AG04450 (cell line): ENCODE measurements around the gene ARL6IP4. TPM values are rescaled to one million over a fixed set of nuclear protein-coding genes. Genes with fewer than 3 reads are reported as not detected.

Experiments
- CTCF ChIA-PET: fragments of 300-600, 350-600 bp; formaldehyde crosslinking; extraction: SDS; loops from one replicate; lab custom pipeline; 2022; ENCODE audit warnings: antibody characterized with exemption, inconsistent platforms; lab: Charles Lee
- POLR2A ChIA-PET: fragments of 350-600 bp; formaldehyde crosslinking; extraction: SDS; loops from one replicate; lab custom pipeline; 2021; ENCODE audit warnings: antibody characterized with exemption, inconsistent platforms; lab: Yijun Ruan, JAX
- DNase-seq: peaks from one replicate; pipeline ENCODE4 v3.0.0-alpha.2; 2011; ENCODE audit warnings: low read depth, low spot score
- H3K27ac ChIP-seq: one replicate; pipeline ENCODE4 v1.5.1; 2012; ENCODE audit warnings: low read depth, low read length, control low read depth
- H3K27me3 ChIP-seq: one replicate; pipeline ENCODE4 v1.6.0; 2012; ENCODE audit warnings: low read length; ENCODE audit not compliant: control insufficient read depth, insufficient read depth
- H3K4me3 ChIP-seq: 2 replicates; pipeline ENCODE4 v1.5.1; 2011; ENCODE audit warnings: mild to moderate bottlenecking, low read depth, low read length, control low read depth
- H3K9me3 ChIP-seq: 2 replicates; pipeline ENCODE4 v1.5.1; 2012; ENCODE audit warnings: low read length; ENCODE audit not compliant: control insufficient read depth, insufficient read depth
- polyA plus RNA-seq: library from polyadenylated mRNA; depleted of rRNA; stranded (reverse); fragments of >200 nt; gene quantifications from 2 replicates; pipeline ENCODE4 v1.2.3, GENCODE V29; 2011
- TF ChIP-seq, protein P1 (sequence below): IDR thresholded peaks from 2 replicates; pipeline ENCODE4 v1.5.1; 2011; ENCODE audit warnings: low read depth, low read length, control low read depth, inconsistent platforms

The ARL6IP4 gene
- polyA plus RNA-seq, 1 experiment, result 185 TPM

DNA sequence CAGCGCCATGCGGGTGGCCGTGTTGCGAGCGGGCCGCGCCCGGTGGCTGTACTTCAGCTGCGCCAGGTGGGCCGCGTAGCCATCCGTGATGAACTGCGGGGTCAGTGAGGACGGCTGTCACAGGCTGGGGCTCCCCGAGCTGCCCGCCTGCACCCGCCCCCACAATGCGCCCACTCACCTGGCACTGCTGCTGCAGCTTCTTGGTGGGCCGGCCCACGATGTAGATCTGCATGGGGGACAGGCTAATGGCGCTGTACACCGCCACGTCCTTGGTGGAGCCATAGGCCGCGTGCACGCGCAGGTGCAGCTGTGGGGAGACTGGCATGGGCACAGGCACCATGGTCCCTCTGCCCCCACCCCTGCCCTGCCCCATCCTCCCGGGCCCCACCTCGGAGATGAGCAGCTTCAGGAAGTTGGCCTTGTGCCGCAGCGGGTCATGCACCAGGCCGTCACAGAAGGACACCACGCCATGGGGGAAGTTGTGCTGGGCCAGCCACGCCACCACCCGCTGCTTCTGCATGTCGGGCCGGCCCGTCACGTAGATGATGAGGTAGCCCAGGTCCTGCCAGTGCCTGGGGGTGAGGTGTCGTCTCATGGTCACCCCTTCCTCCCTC, 5.9 kb downstream of the ARL6IP4 start:
- no peak overlapping the region for H3K27ac ChIP-seq
- CTCF ChIA-PET, result no interaction called here
- H3K4me3 ChIP-seq, result no peak overlapping the region
- DNase-seq, result no peak
- POLR2A ChIA-PET, result interaction anchor here (1.6 kb wide), 1 partner anchor 246 kb away, joined by 3 read pairs; no protein-coding TSS in a partner anchor
- TF ChIP-seq, protein P1, sequence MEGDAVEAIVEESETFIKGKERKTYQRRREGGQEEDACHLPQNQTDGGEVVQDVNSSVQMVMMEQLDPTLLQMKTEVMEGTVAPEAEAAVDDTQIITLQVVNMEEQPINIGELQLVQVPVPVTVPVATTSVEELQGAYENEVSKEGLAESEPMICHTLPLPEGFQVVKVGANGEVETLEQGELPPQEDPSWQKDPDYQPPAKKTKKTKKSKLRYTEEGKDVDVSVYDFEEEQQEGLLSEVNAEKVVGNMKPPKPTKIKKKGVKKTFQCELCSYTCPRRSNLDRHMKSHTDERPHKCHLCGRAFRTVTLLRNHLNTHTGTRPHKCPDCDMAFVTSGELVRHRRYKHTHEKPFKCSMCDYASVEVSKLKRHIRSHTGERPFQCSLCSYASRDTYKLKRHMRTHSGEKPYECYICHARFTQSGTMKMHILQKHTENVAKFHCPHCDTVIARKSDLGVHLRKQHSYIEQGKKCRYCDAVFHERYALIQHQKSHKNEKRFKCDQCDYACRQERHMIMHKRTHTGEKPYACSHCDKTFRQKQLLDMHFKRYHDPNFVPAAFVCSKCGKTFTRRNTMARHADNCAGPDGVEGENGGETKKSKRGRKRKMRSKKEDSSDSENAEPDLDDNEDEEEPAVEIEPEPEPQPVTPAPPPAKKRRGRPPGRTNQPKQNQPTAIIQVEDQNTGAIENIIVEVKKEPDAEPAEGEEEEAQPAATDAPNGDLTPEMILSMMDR, result no peak
- no peaks in the 10 kb centered on the region for H3K27me3 ChIP-seq
- H3K9me3 ChIP-seq, result no peaks in the 10 kb centered on the region; the same call in 1 of the 2 replicates

DNA sequence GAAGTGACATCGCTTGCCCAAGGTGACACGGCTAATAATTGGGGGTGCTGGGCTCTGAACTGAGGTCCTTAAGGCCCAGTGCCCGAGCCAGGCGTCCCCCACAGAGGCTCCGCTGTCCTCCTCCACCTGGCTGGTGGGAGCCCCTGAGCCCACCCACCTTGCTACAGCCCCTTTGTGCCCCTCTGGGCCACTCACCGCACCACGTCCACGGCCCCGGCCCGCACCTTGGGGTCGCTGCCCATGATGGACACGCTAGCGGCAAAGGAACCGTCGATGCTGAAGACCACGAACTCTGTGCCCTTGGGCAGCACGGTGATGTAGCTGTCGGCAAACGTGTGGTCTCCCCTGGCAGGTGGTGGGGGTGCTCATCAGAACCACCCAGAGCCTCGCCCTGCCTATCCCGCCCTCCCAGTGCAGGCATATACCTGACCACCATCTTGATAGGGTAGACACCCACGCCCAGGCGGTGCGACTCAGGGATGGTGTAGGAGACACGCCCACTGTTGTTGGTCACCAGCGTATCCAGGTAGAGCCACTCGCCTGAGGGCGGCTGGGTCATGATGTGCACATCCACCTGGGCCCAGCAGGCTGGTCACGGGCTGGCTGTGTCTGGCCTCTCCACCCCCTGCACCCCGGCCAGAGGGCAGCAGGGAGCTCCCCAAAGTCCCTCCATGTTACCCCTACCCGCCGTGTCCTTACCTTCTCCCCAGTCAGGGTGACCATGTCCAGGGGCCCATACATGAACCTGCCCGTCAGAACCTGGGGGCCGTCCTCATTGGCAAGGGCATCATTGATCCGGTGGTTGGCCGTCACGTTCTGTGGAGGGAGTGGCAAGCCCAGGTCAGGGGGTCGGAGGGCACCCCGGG, 6.8 kb downstream of the ARL6IP4 start:
- Histone ChIP-seq H3K27ac (no peak overlapping the region), H3K9me3 (no peaks in the 10 kb centered on the region; the same call in 1 of the 2 replicates), H3K4me3 (no peak overlapping the region), H3K27me3 (no peaks in the 10 kb centered on the region)
- POLR2A ChIA-PET, result interaction anchor here (1.6 kb wide), 1 partner anchor 245 kb away, joined by 3 read pairs; no protein-coding TSS in a partner anchor
- TF ChIP-seq, protein P1, result no peak
- no peak for DNase-seq
- CTCF ChIA-PET, result no interaction called here

DNA sequence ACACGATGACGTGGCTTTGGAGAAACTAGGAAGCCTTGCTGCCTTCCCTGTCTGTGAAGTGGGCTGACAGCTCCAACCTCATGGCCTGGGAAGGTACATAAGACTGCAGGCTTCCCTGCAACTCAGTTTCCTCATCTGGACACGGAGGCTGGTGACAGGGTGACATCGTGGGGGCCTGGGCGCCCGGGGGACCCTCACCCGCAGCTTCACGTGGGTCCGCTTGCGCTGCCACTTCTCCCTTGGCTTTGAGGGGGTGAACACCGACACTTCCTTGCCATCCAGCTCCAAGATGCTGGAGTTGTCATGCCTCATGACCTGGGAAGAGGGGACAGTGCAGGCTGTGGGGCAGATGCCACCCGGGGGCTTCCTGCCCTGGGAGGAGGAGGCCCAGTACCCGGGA, 7.6 kb downstream of the ARL6IP4 start:
- DNase-seq, result no peak
- ChIA-PET CTCF (no interaction called here), POLR2A (no interaction called here)
- H3K27ac ChIP-seq, result no peak overlapping the region
- H3K9me3 ChIP-seq, result no peaks in the 10 kb centered on the region; the same call in 1 of the 2 replicates
- no peaks in the 10 kb centered on the region for H3K27me3 ChIP-seq
- H3K4me3 ChIP-seq, result no peak overlapping the region
- TF ChIP-seq, protein P1, result no peak

DNA sequence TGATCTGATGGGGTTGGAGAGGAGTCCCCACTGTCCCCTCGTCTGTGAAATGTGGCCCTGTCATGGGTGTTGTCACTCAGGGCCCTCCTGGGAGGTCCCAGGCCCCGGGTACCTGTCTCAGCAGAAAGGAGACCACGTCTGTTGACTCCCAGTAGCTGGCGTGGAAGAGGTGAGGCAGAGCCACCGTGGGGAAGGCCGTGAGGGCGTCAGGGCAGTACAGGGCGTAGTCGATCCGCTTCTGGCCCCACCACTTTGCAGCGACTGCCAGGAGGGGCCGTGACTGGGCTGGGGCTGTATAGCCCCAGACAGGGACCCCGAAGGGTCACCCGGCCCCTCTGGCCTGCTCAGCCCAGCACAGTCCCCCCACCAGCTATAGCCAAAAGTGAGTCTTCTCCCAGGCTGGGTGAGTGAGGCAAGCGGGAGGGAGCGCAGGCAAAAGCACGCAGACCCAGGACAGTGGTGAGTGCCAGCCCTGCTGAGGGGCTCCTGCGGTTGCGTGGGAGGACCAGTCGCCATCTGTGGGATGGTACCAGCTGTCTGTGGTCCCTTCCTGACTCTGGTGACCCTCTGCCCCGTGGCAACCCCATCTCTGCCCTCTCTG, 8.2 kb downstream of the ARL6IP4 start:
- ChIA-PET POLR2A (interaction anchor here (1.9 kb wide), 1 partner anchor 244 kb away, joined by 8 read pairs; the partner anchor contains the start of genes MPHOSPH9 and MTRFR), CTCF (interaction anchor here (0.5 to 0.8 kb wide), 2 partner anchors 44 to 140 kb away, joined by 3 to 4 read pairs; no protein-coding TSS in a partner anchor)
- TF ChIP-seq, protein P1, result no peak
- Histone ChIP-seq H3K27ac (no peak overlapping the region), H3K4me3 (no peak overlapping the region), H3K9me3 (no peaks in the 10 kb centered on the region; the same call in 1 of the 2 replicates), H3K27me3 (no peaks in the 10 kb centered on the region)
- DNase-seq, result no peak
